ENCODE measurements around the gene IL32.
"Not testable (repeated sequence)": the region's sequence is repeated elsewhere in the genome, so short reads cannot be mapped to it uniquely, and the experiment has no call there.

IL32 gene

GRCh38 chr16:3051009-3051408 is 14.4 kb upstream of the IL32 start:
- in situ Hi-C loops (cut with MboI; ENCODE audit: low sequenced_read_pairs), result no loop called here

- in situ Hi-C loops (cut with MboI; ENCODE audit: low sequenced_read_pairs), result no loop called here
These were observed 13.9 kb upstream of the IL32 start for GRCh38 chr16:3051494-3051893.

GRCh38 chr16:3052571-3053329 is 12.7 kb upstream of the IL32 start:
- in situ Hi-C loops (cut with MboI; ENCODE audit: low sequenced_read_pairs), result not testable (repeated sequence)

GRCh38 chr16:3053330-3053710 is 12.1 kb upstream of the IL32 start:
- in situ Hi-C loops (cut with MboI; ENCODE audit: low sequenced_read_pairs), result not testable (repeated sequence)

- in situ Hi-C loops (cut with MboI; ENCODE audit: low sequenced_read_pairs), result no loop called here
These were observed 10.3 kb upstream of the IL32 start for GRCh38 chr16:3054965-3055733.

- in situ Hi-C loops (cut with MboI; ENCODE audit: low sequenced_read_pairs), result not testable (repeated sequence)
These were observed 9.7 kb upstream of the IL32 start for GRCh38 chr16:3055734-3056115.

GRCh38 chr16:3056336-3057180 is 8.9 kb upstream of the IL32 start:
- in situ Hi-C loops (cut with MboI; ENCODE audit: low sequenced_read_pairs), result no loop called here

GRCh38 chr16:3057181-3058138 is 8.0 kb upstream of the IL32 start:
- in situ Hi-C loops (cut with MboI; ENCODE audit: low sequenced_read_pairs), result no loop called here

GRCh38 chr16:3058139-3059030 is 7.1 kb upstream of the IL32 start:
- in situ Hi-C loops (cut with MboI; ENCODE audit: low sequenced_read_pairs), result no loop called here

- in situ Hi-C loops (cut with MboI; ENCODE audit: low sequenced_read_pairs), result no loop called here
These were observed 6.3 kb upstream of the IL32 start for GRCh38 chr16:3059041-3059722.

GRCh38 chr16:3059723-3060242 is 5.7 kb upstream of the IL32 start:
- in situ Hi-C loops (cut with MboI; ENCODE audit: low sequenced_read_pairs), result no loop called here

GRCh38 chr16:3060339-3061127 is 4.9 kb upstream of the IL32 start:
- in situ Hi-C loops (cut with MboI; ENCODE audit: low sequenced_read_pairs), result no loop called here

GRCh38 chr16:3062553-3062952 is 2.9 kb upstream of the IL32 start:
- in situ Hi-C loops (cut with MboI; ENCODE audit: low sequenced_read_pairs), result no loop called here

- in situ Hi-C loops (cut with MboI; ENCODE audit: low sequenced_read_pairs), result no loop called here
These were observed 1.6 kb upstream of the IL32 start for GRCh38 chr16:3063625-3064386.

- in situ Hi-C loops (cut with MboI; ENCODE audit: low sequenced_read_pairs), result no loop called here
These were observed 451 bp downstream of the IL32 start for GRCh38 chr16:3065742-3066439.

- in situ Hi-C loops (cut with MboI; ENCODE audit: low sequenced_read_pairs), result no loop called here
These were observed 954 bp downstream of the IL32 start for GRCh38 chr16:3066440-3066748.

- in situ Hi-C loops (cut with MboI; ENCODE audit: low sequenced_read_pairs), result no loop called here
These were observed 3.0 kb downstream of the IL32 start for GRCh38 chr16:3068487-3068886.
